Measurements from ENCODE around the gene POTEG. TPM values are rescaled to one million over a fixed set of nuclear protein-coding genes. Genes with fewer than 3 reads are reported as not detected.
"Not testable (repeated sequence)": the region's sequence is repeated elsewhere in the genome, so short reads cannot be mapped to it uniquely, and the experiment has no call there.

The POTEG gene
- not detected for total RNA-seq

GRCh38 chr14:19434241-19434640 is at the start of gene POTEG:
Gene POTEG (minus strand): TSS chr14:19434341. CDS start chr14:19434289, 52 bp downstream.
- H3K27ac Mint-ChIP-seq; H3K9me3 Mint-ChIP-seq (ENCODE audit: low read depth); H3K4me1 Mint-ChIP-seq; ATAC-seq; H3K4me3 Mint-ChIP-seq; H3K27me3 Mint-ChIP-seq; DNase-seq; CTCF ChIA-PET; H3K36me3 Mint-ChIP-seq: not testable (repeated sequence)

- H3K36me3 Mint-ChIP-seq; H3K9me3 Mint-ChIP-seq (ENCODE audit: low read depth); CTCF ChIA-PET; H3K4me1 Mint-ChIP-seq; H3K4me3 Mint-ChIP-seq; H3K27ac Mint-ChIP-seq; DNase-seq; ATAC-seq; H3K27me3 Mint-ChIP-seq: not testable (repeated sequence)
Measured at GRCh38 chr14:19482093-19482492, 48.0 kb upstream of the POTEG start.

GRCh38 chr14:19481421-19481820 is 47.3 kb upstream of the POTEG start:
- DNase-seq; H3K27me3 Mint-ChIP-seq; H3K4me1 Mint-ChIP-seq; ATAC-seq; H3K9me3 Mint-ChIP-seq (ENCODE audit: low read depth); H3K36me3 Mint-ChIP-seq; H3K4me3 Mint-ChIP-seq; H3K27ac Mint-ChIP-seq; CTCF ChIA-PET: not testable (repeated sequence)

DNA sequence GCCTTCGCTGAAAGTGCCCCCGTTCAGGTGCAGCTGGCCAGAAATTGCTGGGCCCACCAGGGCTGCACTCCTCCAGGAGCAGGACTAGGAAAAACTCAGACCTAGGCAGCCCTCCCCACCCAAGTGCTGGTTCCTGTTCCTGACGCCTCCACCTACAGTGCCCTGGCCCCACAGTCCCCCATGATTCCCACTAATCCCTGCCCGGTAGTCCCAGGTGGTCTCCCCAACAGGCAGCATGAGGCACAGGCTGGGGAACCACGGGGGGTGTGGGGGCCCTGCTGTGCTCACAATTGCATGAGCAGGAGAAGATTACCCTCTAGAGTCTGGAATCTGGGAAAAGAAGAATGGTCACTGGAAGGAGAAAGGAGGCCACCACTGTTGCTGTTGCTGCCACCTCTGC is 46.4 kb upstream of the POTEG start:
- H3K27me3 Mint-ChIP-seq; H3K4me3 Mint-ChIP-seq; H3K36me3 Mint-ChIP-seq; DNase-seq; ATAC-seq; H3K27ac Mint-ChIP-seq; H3K4me1 Mint-ChIP-seq; CTCF ChIA-PET; H3K9me3 Mint-ChIP-seq (ENCODE audit: low read depth): not testable (repeated sequence)

- H3K36me3 Mint-ChIP-seq; H3K9me3 Mint-ChIP-seq (ENCODE audit: low read depth); H3K4me1 Mint-ChIP-seq; ATAC-seq; CTCF ChIA-PET; H3K27ac Mint-ChIP-seq; H3K4me3 Mint-ChIP-seq; H3K27me3 Mint-ChIP-seq; DNase-seq: not testable (repeated sequence)
Measured at GRCh38 chr14:19445761-19446160, 11.6 kb upstream of the POTEG start.

GRCh38 chr14:19439826-19440225 is 5.7 kb upstream of the POTEG start:
- H3K36me3 Mint-ChIP-seq; H3K27ac Mint-ChIP-seq; H3K9me3 Mint-ChIP-seq (ENCODE audit: low read depth); H3K27me3 Mint-ChIP-seq; H3K4me1 Mint-ChIP-seq; ATAC-seq; H3K4me3 Mint-ChIP-seq; CTCF ChIA-PET; DNase-seq: not testable (repeated sequence)

DNA sequence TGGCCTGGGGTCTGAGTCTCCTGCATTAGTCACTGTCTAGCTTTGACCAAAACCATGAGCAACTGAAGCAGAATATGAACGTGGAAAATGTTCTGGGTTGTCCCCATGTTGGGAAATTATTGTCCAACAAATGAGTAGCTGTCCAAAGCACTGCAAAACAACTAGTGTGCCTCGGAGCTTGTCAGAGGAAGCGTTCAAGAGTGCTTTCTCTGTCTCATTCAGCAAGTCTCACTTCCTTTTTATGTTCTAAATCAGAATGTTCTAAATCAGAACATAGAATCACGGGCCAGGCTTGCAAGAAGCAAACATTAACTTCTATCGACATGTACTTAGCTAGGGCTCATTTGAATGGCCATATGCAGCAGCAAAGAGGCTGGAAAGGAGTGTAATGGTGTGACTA is 5.1 kb upstream of the POTEG start:
- H3K4me3 Mint-ChIP-seq; H3K27me3 Mint-ChIP-seq; ATAC-seq; DNase-seq; CTCF ChIA-PET; H3K27ac Mint-ChIP-seq; H3K36me3 Mint-ChIP-seq; H3K9me3 Mint-ChIP-seq (ENCODE audit: low read depth); H3K4me1 Mint-ChIP-seq: not testable (repeated sequence)

DNA sequence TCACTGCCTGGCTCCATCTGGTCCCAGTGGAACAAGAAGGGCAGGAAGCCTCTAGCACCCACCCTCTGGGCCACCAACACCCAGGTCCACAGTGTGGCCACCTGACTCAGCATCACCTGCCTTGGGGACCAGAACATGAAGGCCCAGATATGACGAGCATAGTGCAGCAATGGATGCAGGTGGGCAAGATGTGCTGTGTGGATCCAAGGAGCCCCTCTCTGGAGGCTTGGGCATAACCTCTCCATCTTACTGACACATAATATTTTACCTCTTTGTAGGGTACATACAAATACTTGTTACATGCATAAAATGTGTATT is 2.9 kb upstream of the POTEG start:
- H3K27ac Mint-ChIP-seq; H3K4me1 Mint-ChIP-seq; H3K9me3 Mint-ChIP-seq (ENCODE audit: low read depth); DNase-seq; H3K36me3 Mint-ChIP-seq; CTCF ChIA-PET; ATAC-seq; H3K27me3 Mint-ChIP-seq; H3K4me3 Mint-ChIP-seq: not testable (repeated sequence)

DNA sequence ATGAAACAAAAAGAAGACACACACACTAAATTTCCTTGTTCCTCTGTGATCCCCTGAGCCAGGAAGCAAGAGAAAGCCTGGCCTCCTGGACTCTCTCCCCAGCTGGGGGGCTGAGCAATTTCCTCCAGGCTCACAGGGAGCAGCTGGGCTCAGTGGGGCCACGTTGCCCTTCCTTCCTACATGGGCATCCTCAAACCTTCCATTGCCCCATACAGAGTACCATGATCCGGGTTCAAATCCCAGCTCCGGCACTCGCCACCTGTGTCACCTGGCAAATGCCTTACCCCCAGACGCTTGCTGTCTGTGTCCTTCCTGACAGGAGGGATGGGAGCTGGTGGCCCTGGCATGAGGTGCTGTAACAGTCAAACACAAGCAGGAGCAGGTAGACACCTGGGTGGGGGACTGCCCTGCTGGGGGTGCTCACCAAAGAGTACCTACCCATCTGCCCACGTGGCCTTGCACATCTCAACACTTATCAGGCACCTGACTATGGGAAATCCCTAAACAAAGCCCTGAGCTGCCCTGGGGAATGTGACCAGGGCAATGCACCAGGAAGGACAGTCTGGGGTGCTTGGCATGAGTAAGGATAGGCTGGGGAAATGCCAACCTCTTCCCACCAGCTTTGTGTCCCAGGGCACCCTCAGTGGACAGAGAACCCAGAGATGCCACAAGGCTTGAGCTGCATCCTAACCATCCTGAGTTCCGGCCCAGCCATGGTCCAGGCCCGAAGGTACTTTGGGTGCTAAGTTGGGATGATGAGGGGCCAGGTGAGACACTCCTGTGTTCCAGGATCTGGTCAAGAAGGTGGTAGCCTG is 2.4 kb upstream of the POTEG start:
- H3K27ac Mint-ChIP-seq; CTCF ChIA-PET; H3K4me3 Mint-ChIP-seq; ATAC-seq; H3K9me3 Mint-ChIP-seq (ENCODE audit: low read depth); H3K4me1 Mint-ChIP-seq; H3K27me3 Mint-ChIP-seq; H3K36me3 Mint-ChIP-seq; DNase-seq: not testable (repeated sequence)

- H3K4me1 Mint-ChIP-seq; ATAC-seq; H3K27ac Mint-ChIP-seq; DNase-seq; H3K9me3 Mint-ChIP-seq (ENCODE audit: low read depth); H3K27me3 Mint-ChIP-seq; H3K4me3 Mint-ChIP-seq; H3K36me3 Mint-ChIP-seq; CTCF ChIA-PET: not testable (repeated sequence)
Measured at GRCh38 chr14:19435852-19436251, 1.7 kb upstream of the POTEG start.

GRCh38 chr14:19434891-19435290 is 750 bp upstream of the POTEG start:
- H3K36me3 Mint-ChIP-seq; DNase-seq; ATAC-seq; H3K4me1 Mint-ChIP-seq; CTCF ChIA-PET; H3K9me3 Mint-ChIP-seq (ENCODE audit: low read depth); H3K4me3 Mint-ChIP-seq; H3K27me3 Mint-ChIP-seq; H3K27ac Mint-ChIP-seq: not testable (repeated sequence)

GRCh38 chr14:19433765-19434164 is 376 bp downstream of the POTEG start:
- CTCF ChIA-PET; DNase-seq; H3K4me3 Mint-ChIP-seq; H3K27me3 Mint-ChIP-seq; ATAC-seq; H3K9me3 Mint-ChIP-seq (ENCODE audit: low read depth); H3K4me1 Mint-ChIP-seq; H3K36me3 Mint-ChIP-seq; H3K27ac Mint-ChIP-seq: not testable (repeated sequence)

- CTCF ChIA-PET; H3K4me3 Mint-ChIP-seq; H3K27me3 Mint-ChIP-seq; DNase-seq; H3K36me3 Mint-ChIP-seq; H3K9me3 Mint-ChIP-seq (ENCODE audit: low read depth); H3K27ac Mint-ChIP-seq; ATAC-seq; H3K4me1 Mint-ChIP-seq: not testable (repeated sequence)
Measured at GRCh38 chr14:19408519-19408918, 25.6 kb downstream of the POTEG start.

- H3K4me1 Mint-ChIP-seq; H3K4me3 Mint-ChIP-seq; DNase-seq; H3K27ac Mint-ChIP-seq; CTCF ChIA-PET; H3K36me3 Mint-ChIP-seq; ATAC-seq; H3K27me3 Mint-ChIP-seq; H3K9me3 Mint-ChIP-seq (ENCODE audit: low read depth): not testable (repeated sequence)
Measured at GRCh38 chr14:19402097-19402496, 32.0 kb downstream of the POTEG start.

- H3K4me1 Mint-ChIP-seq; H3K27ac Mint-ChIP-seq; H3K4me3 Mint-ChIP-seq; H3K36me3 Mint-ChIP-seq; ATAC-seq; DNase-seq; CTCF ChIA-PET; H3K27me3 Mint-ChIP-seq; H3K9me3 Mint-ChIP-seq (ENCODE audit: low read depth): not testable (repeated sequence)
Measured at GRCh38 chr14:19394727-19395126, 39.4 kb downstream of the POTEG start.
